ENCODE results near the gene PTTG1.

Gene PTTG1

DNA sequence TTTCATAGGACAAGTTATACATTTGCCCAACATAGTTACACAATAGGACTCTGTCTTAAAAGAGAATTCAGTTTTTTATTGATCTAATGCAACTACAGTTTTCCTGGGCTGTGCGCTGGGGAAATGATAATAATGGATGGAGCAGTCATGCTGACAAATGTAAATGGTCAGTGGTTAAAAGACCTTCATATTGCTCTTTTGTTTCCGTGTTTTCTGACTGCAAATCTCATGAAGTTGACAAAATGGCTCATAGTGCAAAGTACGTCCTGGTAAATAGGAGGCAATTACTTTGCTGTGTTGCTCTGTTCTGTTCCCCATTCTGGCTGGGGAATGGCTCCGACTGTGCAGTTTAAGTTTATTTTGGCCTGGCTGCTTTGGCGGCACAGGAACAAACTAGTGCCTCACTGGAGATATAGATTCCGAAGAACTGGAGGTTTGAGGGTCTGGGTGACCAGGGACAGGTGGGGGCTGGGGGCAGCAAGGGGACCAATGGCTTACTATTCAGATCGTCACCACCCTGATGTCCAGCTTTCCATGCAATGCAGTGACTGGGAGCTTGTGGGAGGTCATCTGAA is 54.3 kb downstream of the PTTG1 start:
- DNase-seq = no peak

DNA sequence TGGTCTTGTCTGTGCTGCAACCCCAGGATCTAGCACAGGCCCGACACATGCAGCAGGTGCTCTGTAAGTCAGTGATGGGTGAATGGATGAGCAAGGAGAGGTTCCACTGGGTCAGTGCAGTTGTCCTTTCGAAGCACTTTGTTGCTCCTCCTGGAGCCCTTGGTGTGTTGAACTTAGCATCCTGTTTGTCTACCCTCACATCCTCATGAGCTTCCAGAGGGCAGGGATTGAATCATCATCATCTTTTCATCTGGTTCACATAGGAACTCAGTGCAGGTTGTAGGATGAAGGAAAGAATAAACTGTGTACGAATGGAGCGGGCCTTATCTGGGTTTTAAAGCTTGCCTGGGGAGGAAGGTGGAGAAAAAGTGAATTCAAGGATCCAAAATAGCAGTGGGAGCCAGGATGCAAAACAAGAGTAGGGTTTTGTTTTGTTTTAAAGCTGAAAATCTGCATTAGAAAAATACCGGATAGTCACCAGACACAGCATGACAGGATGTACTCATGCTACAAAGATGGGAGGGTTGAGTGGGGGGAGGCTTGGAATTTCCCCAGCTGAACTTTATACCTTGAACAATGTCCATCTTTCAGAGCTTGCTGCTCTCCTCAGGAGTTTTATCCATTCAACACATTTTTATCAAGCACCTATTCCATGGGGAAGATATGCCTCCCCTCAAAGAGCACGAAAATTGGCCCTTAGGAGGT is 55.8 kb downstream of the PTTG1 start:
- peak; percentile 68 for DNase-seq

DNA sequence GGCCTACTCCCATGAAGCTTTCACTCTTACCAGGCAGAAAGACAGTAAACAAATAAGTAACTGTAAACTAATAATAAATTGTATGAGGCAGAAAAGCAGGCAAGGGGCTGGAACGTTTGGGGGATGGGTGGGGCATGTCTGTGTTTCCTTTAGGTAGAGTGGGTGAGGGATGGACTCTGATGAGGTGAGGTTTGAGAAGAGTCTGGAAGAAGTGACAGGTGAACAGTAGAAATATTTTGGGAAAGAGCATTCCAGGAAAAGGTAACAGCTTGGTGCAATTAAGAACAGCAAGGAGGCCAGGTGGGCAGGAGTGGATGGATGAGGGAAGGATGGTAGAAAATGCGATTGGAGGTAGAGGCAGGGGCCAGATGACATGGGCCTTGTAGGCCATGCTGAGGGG is 56.5 kb downstream of the PTTG1 start:
- no peak for DNase-seq

Data from CD4-positive, alpha-beta T cell treated with Interleukin-17A for 1 hour (primary cell).